Breast epithelium (tissue), 4 donors: Measurements from ENCODE around the gene TRIP12. TPM values are rescaled to one million over a fixed set of nuclear protein-coding genes. Genes with fewer than 3 reads are reported as not detected.
"Not testable (repeated sequence)": the region's sequence is repeated elsewhere in the genome, so short reads cannot be mapped to it uniquely, and the experiment has no call there.

Experiments used
- DNase-seq, 2 donors: peaks; one replicate each; pipeline ENCODE4 v3.0.0-alpha.2; 2019; ENCODE audit warnings: low spot score in 2 of 2
- H3K27ac ChIP-seq, 2 donors: fragments of 200-600 bp; sonication (generic) in 1 of 2; one replicate each; pipeline ENCODE4 v1.5.1; 2016 to 2019; ENCODE audit warnings: mild to moderate bottlenecking in 1 of 2
- H3K27me3 ChIP-seq, 2 donors: fragments of 200-600 bp; sonication (generic) in 1 of 2; one replicate each; pipeline versions ENCODE4 v1.5.1 to v1.6.0; 2017 to 2019; ENCODE audit warnings: control low read depth in 1 of 2, mild to moderate bottlenecking in 1 of 2
- H3K36me3 ChIP-seq: fragments of 200-600 bp; one replicate; pipeline ENCODE4 v1.5.1; 2019
- H3K4me1 ChIP-seq, 2 donors: fragments of 200-600 bp; sonication (generic); one replicate each; pipeline ENCODE4 v1.5.1; 2016 to 2019; ENCODE audit warnings: control low read depth in 1 of 2
- H3K4me3 ChIP-seq, 3 donors: fragments of 200-600 bp; sonication (generic); 1 replicate in 2 of 3; 2 replicates in 1 of 3; pipeline ENCODE4 v1.5.1; 2016 to 2019; ENCODE audit warnings: mild to moderate bottlenecking in 3 of 3, moderate library complexity in 2 of 3
- H3K9me3 ChIP-seq, 2 donors: fragments of 200-600 bp; sonication (generic) in 1 of 2; one replicate each; pipeline ENCODE4 v1.5.1; 2016 to 2019; ENCODE audit warnings: control low read depth in 1 of 2
- CTCF ChIP-seq, 3 donors: fragments of 450-650 bp; IDR thresholded peaks; one replicate each; pipeline ENCODE4 v1.5.1; 2016 to 2017; ENCODE audit warnings: antibody characterized with exemption in 3 of 3, mild to moderate bottlenecking in 3 of 3, moderate library complexity in 3 of 3
- POLR2A ChIP-seq: fragments of 450-650 bp; IDR thresholded peaks from one replicate; pipeline ENCODE4 v1.6.1; 2016; ENCODE audit warnings: antibody characterized with exemption, mild to moderate bottlenecking, moderate library complexity
- POLR2AphosphoS5 ChIP-seq, 3 donors: sonication (generic); formaldehyde crosslinking; IDR thresholded peaks; one replicate each; pipeline ENCODE4 v1.6.1; 2017; ENCODE audit warnings: antibody characterized with exemption in 3 of 3
- intact Hi-C: fragments of 100-400 bp; cut with DNase I; formaldehyde crosslinking; loops from one replicate; pipeline ENCODE4 v1.15.1; 2023; ENCODE audit warnings: low total_unique reads
- total RNA-seq, 3 donors: library from RNA; depleted of rRNA; stranded (reverse); fragments of >200 nt; gene quantifications; one replicate each; pipeline ENCODE4 v1.1.0, GENCODE V29; 2016

TRIP12 gene
- total RNA-seq, 3 donors from 2014 or later, result 233 to 251 (median 247) TPM

- intact Hi-C loops, result no loop called here
- no peak for DNase-seq
- Histone ChIP-seq H3K4me1 (no peaks in the 10 kb centered on the region), H3K27me3 (no peaks in the 10 kb centered on the region), H3K9me3 (peaks cover 0 to 7% of the 10 kb centered on the region in 2 donors), H3K36me3 (no peaks in the 10 kb centered on the region), H3K4me3 (no peak overlapping the region), H3K27ac (no peak overlapping the region)
- no peak for TF ChIP-seq CTCF (IDR thresholded peaks at IDR 0.05)
- no peak for TF ChIP-seq POLR2AphosphoS5 (IDR thresholded peaks at IDR 0.05)
- no peak for TF ChIP-seq POLR2A
Observed at GRCh38 chr2:229731363-229731762, 190.4 kb downstream of the TRIP12 start.

- H3K27me3 ChIP-seq, result no peaks in the 10 kb centered on the region
- intact Hi-C loops, result no loop called here
- H3K9me3 ChIP-seq, result no peaks in the 10 kb centered on the region
- no peak overlapping the region for H3K27ac ChIP-seq
- no peaks in the 10 kb centered on the region for H3K4me1 ChIP-seq
- TF ChIP-seq CTCF (IDR thresholded peaks at IDR 0.05) (no peak), POLR2A (no peak), POLR2AphosphoS5 (IDR thresholded peaks at IDR 0.05) (no peak)
- no peak overlapping the region for H3K4me3 ChIP-seq
- DNase-seq, result no peak
- H3K36me3 ChIP-seq, result no peaks in the 10 kb centered on the region
Observed at GRCh38 chr2:229728370-229728769, 193.4 kb downstream of the TRIP12 start.

GRCh38 chr2:229726643-229727042, 195.2 kb downstream of the TRIP12 start:
- no peak for DNase-seq
- no peak overlapping the region for H3K27ac ChIP-seq
- no peaks in the 10 kb centered on the region for H3K4me1 ChIP-seq
- no peaks in the 10 kb centered on the region for H3K36me3 ChIP-seq
- H3K9me3 ChIP-seq, result no peaks in the 10 kb centered on the region
- intact Hi-C loops, result no loop called here
- no peaks in the 10 kb centered on the region for H3K27me3 ChIP-seq
- H3K4me3 ChIP-seq, result no peak overlapping the region
- TF ChIP-seq CTCF (IDR thresholded peaks at IDR 0.05) (no peak), POLR2A (no peak), POLR2AphosphoS5 (IDR thresholded peaks at IDR 0.05) (no peak)

- Histone ChIP-seq H3K4me3 (no peak overlapping the region), H3K9me3 (no peaks in the 10 kb centered on the region), H3K27ac (no peak overlapping the region), H3K36me3 (no peaks in the 10 kb centered on the region), H3K27me3 (no peaks in the 10 kb centered on the region), H3K4me1 (no peaks in the 10 kb centered on the region)
- intact Hi-C loops, result no loop called here
- no peak for DNase-seq
- TF ChIP-seq CTCF (IDR thresholded peaks at IDR 0.05) (no peak), POLR2AphosphoS5 (IDR thresholded peaks at IDR 0.05) (no peak), POLR2A (no peak)
Observed at GRCh38 chr2:229725716-229726574, 195.9 kb downstream of the TRIP12 start.

- H3K27ac ChIP-seq, DNase-seq, H3K4me1 ChIP-seq, intact Hi-C loops, H3K36me3 ChIP-seq, H3K9me3 ChIP-seq, H3K4me3 ChIP-seq: not testable (repeated sequence)
- H3K27me3 ChIP-seq, result peaks cover 0 to 11% of the 10 kb centered on the region in 2 donors
Observed at GRCh38 chr2:229723192-229723591, 198.6 kb downstream of the TRIP12 start.
